ENCODE results near the gene TBATA. TPM values are rescaled to one million over a fixed set of nuclear protein-coding genes. Genes with fewer than 3 reads are reported as not detected.
A peak's percentile ranks its signal among the peaks of the same experiment; 100 is the strongest.

The TBATA gene
- total and polyA plus RNA-seq, 2 of the 8 experiments (the other 6 are each of a cell fraction or from before 2014, with no cell fraction given), result not detected

DNA sequence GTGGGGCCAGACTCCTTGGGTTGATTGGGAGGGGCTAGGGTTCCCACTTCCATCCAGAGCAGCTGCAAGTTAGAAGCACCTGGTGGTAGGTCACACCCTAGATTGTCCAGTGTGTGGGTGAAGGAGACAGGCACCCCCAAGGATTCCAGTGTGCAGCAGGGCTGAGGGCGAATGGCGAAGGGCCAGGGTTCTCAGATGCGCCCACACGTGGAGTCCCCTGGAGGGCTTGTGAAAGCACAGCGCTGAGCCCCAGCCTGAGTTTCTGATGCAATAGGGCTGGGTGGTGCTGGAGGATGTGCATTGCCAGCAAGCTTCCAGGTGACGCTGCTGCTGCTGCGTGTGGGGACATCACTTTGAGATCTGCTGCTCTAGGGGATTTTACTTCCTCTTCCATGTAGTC is 25.4 kb downstream of the TBATA start:
- Histone ChIP-seq H3K4me2 (ENCODE audit: insufficient read depth in 1 of 2, low read depth in 2 of 2, low read length in 2 of 2) (no peak overlapping the region), H3K23me2 (ENCODE audit: low read depth, low read length) (no peaks in the 10 kb centered on the region), H3K79me2 (ENCODE audit: control insufficient read depth in 1 of 2, insufficient read depth in 2 of 2, low read length in 2 of 2) (no peaks in the 10 kb centered on the region), H4K5ac (ENCODE audit: insufficient read length, low read depth, low read length) (no peak overlapping the region), H3K36me3 (ENCODE audit: control insufficient read depth in 2 of 4, insufficient read depth in 4 of 4, low read length in 3 of 4) (no peaks in the 10 kb centered on the region), H2AK5ac (ENCODE audit: low read depth, low read length) (0 out of 2 replicates have a peak overlapping the region, but pooled peaks have one; percentile 1), H3K56ac (replicated peaks; ENCODE audit: insufficient read length, low read depth, low read length) (no peak overlapping the region), H3K4ac (replicated peaks; ENCODE audit: insufficient read length, low read depth, low read length) (no peak overlapping the region), H3K4me3 (ENCODE audit: extremely low read depth in 1 of 4, insufficient read depth in 2 of 4, low read depth in 3 of 4, low read length in 4 of 4) (no peak overlapping the region), H3K18ac (ENCODE audit: extremely low read depth, low read length) (peak overlapping the region; percentile 5), H3K79me1 (ENCODE audit: low read depth, low read length) (no peaks in the 10 kb centered on the region), H3K27ac (ENCODE audit: low read depth, low read length) (no peak overlapping the region), H2BK20ac (ENCODE audit: low read length) (peak overlapping the region; percentile 94), H2BK120ac (replicated peaks; ENCODE audit: low read depth, low read length) (no peak overlapping the region), H3K14ac (ENCODE audit: insufficient read length) (no peak overlapping the region), H4K20me1 (replicated peaks in 1 of 2; ENCODE audit: control insufficient read depth in 1 of 2, insufficient read depth in 2 of 2, low read length in 2 of 2) (no peaks in the 10 kb centered on the region), H3K27me3 (replicated peaks in 1 of 4; ENCODE audit: control insufficient read depth in 3 of 4, extremely low read depth in 1 of 4, insufficient read depth in 3 of 4, low read length in 3 of 4) (no peaks in the 10 kb centered on the region), H4K91ac (replicated peaks; ENCODE audit: insufficient read length, low read length) (peak overlapping the region; percentile 82), H3K9ac (replicated peaks in 1 of 4; ENCODE audit: extremely low read depth in 1 of 4, low read depth in 3 of 4, low read length in 3 of 4) (no peak overlapping the region), H2BK15ac (ENCODE audit: low read length) (no peak overlapping the region), H4K8ac (ENCODE audit: extremely low read depth, insufficient read depth, low read length) (no peak overlapping the region; the same call in 1 of the 2 replicates), H3K23ac (ENCODE audit: insufficient read length) (no peak overlapping the region), H2AFZ (ENCODE audit: low read length) (no peak overlapping the region), H2BK5ac (ENCODE audit: low read depth, low read length) (peak overlapping the region; percentile 53; the same call in 1 of the 2 replicates), H3K4me1 (replicated peaks in 1 of 4; ENCODE audit: control insufficient read depth in 3 of 4, insufficient read depth in 4 of 4, low read length in 3 of 4) (peaks cover 0 to 18% (median 12%) of the 10 kb centered on the region in 4 experiments; a peak in 6 of 7 replicates), H2BK12ac (ENCODE audit: low read depth, low read length) (peak overlapping the region; percentile 11; the same call in 1 of the 2 replicates), H3K9me3 (ENCODE audit: insufficient read depth in 2 of 2, low read depth in 1 of 2, low read length in 1 of 2) (no peaks in the 10 kb centered on the region)
- DNase-seq (ENCODE audit: low read depth in 1 of 2, low spot score in 2 of 2) (peak in 1 of 2 experiments; percentile 52), FAIRE-seq (no peak)
- WGBS, 2 experiments (ENCODE audit: extremely low coverage in 1 of 2, insufficient coverage in 1 of 2, insufficient read length in 1 of 2, insufficient replicate concordance in 2 of 2, low coverage in 1 of 2, low lambda C conversion rate in 2 of 2, missing lambda C conversion rate in 1 of 2), result 60% methylated on average over 6 of the region's 7 CpGs; no CpG with 5 or more reads in 1 of the 2 experiments
- POLR2A ChIA-PET (ENCODE audit: partially characterized antibody), result interaction anchor here (1.0 to 1.9 kb wide), 3 partner anchors 56 to 137 kb away, joined by 3 to 8 read pairs (median 4); partner anchors contain the start of gene SGPL1
- no peak for TF ChIP-seq POLR2A (IDR thresholded peaks at IDR 0.05; ENCODE audit: control extremely low read depth in 1 of 2, low read depth in 2 of 2, low read length in 2 of 2)
- TF ChIP-seq CEBPB (IDR thresholded peaks at IDR 0.05; ENCODE audit: low read depth, low read length), result 0 out of 2 replicates have a peak, but pooled peaks have one; percentile 18
- no peak for TF ChIP-seq SRF (IDR thresholded peaks at IDR 0.05; ENCODE audit: low read depth, low read length)
- CTCF ChIA-PET (ENCODE audit: partially characterized antibody), result interaction anchor here (0.8 to 4.4 kb wide), 33 partner anchors 9 to 299 kb away, joined by 3 to 35 read pairs (median 4); no protein-coding TSS in a partner anchor

Data from H1 (cell line).